ENCODE results near the gene ERVV-1. TPM values are rescaled to one million over a fixed set of nuclear protein-coding genes. Genes with fewer than 3 reads are reported as not detected.
"Not testable (repeated sequence)": the region's sequence is repeated elsewhere in the genome, so short reads cannot be mapped to it uniquely, and the experiment has no call there.

ERVV-1 gene, protein sequence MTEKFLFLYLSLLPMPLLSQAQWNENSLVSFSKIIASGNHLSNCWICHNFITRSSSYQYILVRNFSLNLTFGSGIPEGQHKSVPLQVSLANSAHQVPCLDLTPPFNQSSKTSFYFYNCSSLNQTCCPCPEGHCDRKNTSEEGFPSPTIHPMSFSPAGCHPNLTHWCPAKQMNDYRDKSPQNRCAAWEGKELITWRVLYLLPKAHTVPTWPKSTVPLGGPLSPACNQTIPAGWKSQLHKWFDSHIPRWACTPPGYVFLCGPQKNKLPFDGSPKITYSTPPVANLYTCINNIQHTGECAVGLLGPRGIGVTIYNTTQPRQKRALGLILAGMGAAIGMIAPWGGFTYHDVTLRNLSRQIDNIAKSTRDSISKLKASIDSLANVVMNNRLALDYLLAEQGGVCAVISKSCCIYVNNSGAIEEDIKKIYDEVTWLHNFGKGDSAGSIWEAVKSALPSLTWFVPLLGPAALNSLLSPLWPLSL
- total RNA-seq (0.05 TPM), polyA plus RNA-seq (0.14 TPM)
- long read RNA-seq, donor 1, result 0 reads
- long read RNA-seq, donor 2, result 0 reads
- long read RNA-seq, donor 3, result 0 reads
- long read RNA-seq, donor 4, result 0 reads
- long read RNA-seq, donor 5, result 0 reads
- long read RNA-seq, donor 6, result 0 reads
- long read RNA-seq, donor 7, result 0 reads
- long read RNA-seq, donor 8, partial matches to known transcripts, result 0 of 1 reads
- long read RNA-seq, donor 8, other reads (novel, unspliced or antisense), result 0 of 1 reads
- long read RNA-seq, donor 9, result 0 reads
- long read RNA-seq, donor 10, result 0 reads

DNA sequence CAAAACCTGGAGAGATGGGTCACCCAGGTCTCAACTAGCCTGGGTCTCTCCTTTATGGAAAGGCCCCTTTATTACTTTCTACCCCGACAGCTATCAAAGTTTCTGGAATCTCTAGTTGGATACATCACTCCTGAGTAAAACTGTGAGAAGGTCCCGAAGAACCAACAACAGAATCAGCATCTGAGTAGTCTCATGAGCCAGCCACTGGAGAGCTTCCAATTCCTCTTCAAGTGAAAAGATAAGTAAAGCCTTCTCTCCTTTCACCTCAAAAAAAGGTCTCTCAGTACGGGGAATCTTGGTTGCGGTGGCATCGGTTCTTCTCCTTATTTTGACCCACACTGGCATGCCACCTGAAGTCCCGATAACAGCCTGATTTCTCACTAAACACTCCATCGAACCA is at the start of gene ERVV-1:
TSS of gene ERVV-1 (plus strand) at position 301 of the 400 bp plus-strand sequence. CDS start 170 bp downstream, outside the sequence.
- Histone ChIP-seq H3K27ac (ENCODE audit: low read depth in 1 of 2, low read length in 1 of 2) (no peak within 1 kb of the TSS), H3K36me3 (ENCODE audit: control insufficient read depth in 2 of 2, insufficient read depth in 2 of 2, low read length in 1 of 2) (no peaks in the 10 kb centered on the region), H3K4me3 (ENCODE audit: low read length in 2 of 2) (no peak within 1 kb of the TSS), H3K4me1 (ENCODE audit: control insufficient read depth in 2 of 2, insufficient read depth in 2 of 2, low read length in 2 of 2) (no peaks in the 10 kb centered on the region), H3K9me3 (ENCODE audit: control insufficient read depth in 2 of 2, insufficient read depth in 1 of 2, low read length in 1 of 2) (peaks cover 2 to 31% of the 10 kb centered on the region in 2 donors), H3K27me3 (ENCODE audit: control insufficient read depth in 2 of 2, insufficient read depth in 1 of 2, low read length in 1 of 2) (no peaks in the 10 kb centered on the region)
- no peak for DNase-seq (ENCODE audit: low read depth in 6 of 9, low spot score in 9 of 9)
- WGBS, result 95% methylated on average over 7 of the region's 7 CpGs

DNA sequence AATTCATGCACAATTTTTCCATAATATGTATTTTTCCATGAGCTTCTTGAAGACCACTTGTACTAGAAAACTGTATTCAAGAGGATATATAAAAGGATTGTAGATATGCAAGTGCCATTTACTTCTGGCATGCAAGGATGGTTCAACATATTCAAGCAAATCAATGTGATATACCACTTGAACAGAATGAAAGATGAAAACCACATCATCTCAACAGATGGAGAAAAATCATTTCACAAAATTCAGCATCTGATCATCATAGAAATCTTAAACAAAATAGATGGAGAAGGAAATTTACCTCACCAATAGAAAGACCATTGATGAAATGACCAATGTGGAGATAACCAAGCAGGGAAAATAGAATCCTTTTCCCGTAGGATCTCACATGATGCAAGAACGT is 45.9 kb upstream of the ERVV-1 start:
- no peak overlapping the region for H3K27ac ChIP-seq (ENCODE audit: low read depth in 1 of 2, low read length in 1 of 2)
- H3K4me1 ChIP-seq (ENCODE audit: control insufficient read depth in 2 of 2, insufficient read depth in 2 of 2, low read length in 2 of 2), result peaks cover 2 to 7% of the 10 kb centered on the region in 2 donors
- no peaks in the 10 kb centered on the region for H3K27me3 ChIP-seq (ENCODE audit: control insufficient read depth in 2 of 2, insufficient read depth in 1 of 2, low read length in 1 of 2)
- H3K36me3 ChIP-seq (ENCODE audit: control insufficient read depth in 2 of 2, insufficient read depth in 2 of 2, low read length in 1 of 2), result no peaks in the 10 kb centered on the region
- H3K4me3 ChIP-seq (ENCODE audit: low read length in 2 of 2), result no peak overlapping the region
- 97% methylated on average over 2 of the region's 2 CpGs for WGBS
- no peak for DNase-seq (ENCODE audit: low read depth in 6 of 9, low spot score in 9 of 9)
- H3K9me3 ChIP-seq (ENCODE audit: control insufficient read depth in 2 of 2, insufficient read depth in 1 of 2, low read length in 1 of 2), result no peaks in the 10 kb centered on the region

DNA sequence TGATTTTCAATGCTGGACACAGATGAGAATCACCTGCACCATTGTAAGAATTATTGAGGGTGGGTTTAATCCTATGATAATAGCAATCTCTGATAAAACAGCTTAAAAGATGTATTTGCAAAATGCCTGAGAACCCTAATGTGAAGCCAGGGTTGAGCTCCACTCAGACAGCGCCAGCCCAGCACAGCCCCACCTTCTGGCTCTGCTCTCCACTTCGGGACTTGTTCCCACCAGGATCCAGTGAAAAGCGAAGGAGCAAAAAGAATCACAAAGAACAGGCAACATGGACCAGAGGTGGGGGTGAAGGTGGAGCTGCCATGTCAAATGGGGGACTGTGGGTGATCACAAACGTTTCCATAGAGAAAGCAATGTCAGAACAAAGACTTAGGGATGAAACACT is 32.4 kb upstream of the ERVV-1 start:
- no peak for DNase-seq (ENCODE audit: low read depth in 6 of 9, low spot score in 9 of 9)
- WGBS, result 82% methylated on average over 4 of the region's 4 CpGs
- H3K27me3 ChIP-seq (ENCODE audit: control insufficient read depth in 2 of 2, insufficient read depth in 1 of 2, low read length in 1 of 2), result no peaks in the 10 kb centered on the region
- H3K4me3 ChIP-seq (ENCODE audit: low read length in 2 of 2), result no peak overlapping the region
- H3K4me1 ChIP-seq (ENCODE audit: control insufficient read depth in 2 of 2, insufficient read depth in 2 of 2, low read length in 2 of 2), result no peaks in the 10 kb centered on the region
- H3K36me3 ChIP-seq (ENCODE audit: control insufficient read depth in 2 of 2, insufficient read depth in 2 of 2, low read length in 1 of 2), result no peaks in the 10 kb centered on the region
- no peak overlapping the region for H3K27ac ChIP-seq (ENCODE audit: low read depth in 1 of 2, low read length in 1 of 2)
- peaks cover 0 to 12% of the 10 kb centered on the region in 2 donors for H3K9me3 ChIP-seq (ENCODE audit: control insufficient read depth in 2 of 2, insufficient read depth in 1 of 2, low read length in 1 of 2)

DNA sequence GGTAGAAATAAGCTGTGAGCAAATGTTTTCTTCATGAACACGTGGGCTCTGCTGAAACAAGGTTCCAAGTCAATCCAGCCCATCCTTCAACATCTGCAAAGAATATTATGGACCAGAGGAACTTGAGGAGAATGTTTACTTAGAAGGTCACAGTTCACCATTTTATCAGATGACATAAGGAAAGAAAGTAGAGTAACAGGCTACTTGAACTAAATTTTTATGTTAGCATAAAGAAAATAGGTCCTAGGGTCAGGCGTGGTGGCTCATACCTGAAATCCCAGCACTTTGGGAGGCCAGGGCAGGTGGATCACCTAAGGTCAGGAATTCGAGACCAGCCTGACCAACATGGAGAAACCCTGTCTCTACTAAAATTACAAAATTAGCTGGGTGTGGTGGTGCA is 30.6 kb upstream of the ERVV-1 start:
- WGBS, result 91% methylated on average over 3 of the region's 3 CpGs
- H3K27me3 ChIP-seq (ENCODE audit: control insufficient read depth in 2 of 2, insufficient read depth in 1 of 2, low read length in 1 of 2); H3K4me1 ChIP-seq (ENCODE audit: control insufficient read depth in 2 of 2, insufficient read depth in 2 of 2, low read length in 2 of 2); H3K27ac ChIP-seq (ENCODE audit: low read depth in 1 of 2, low read length in 1 of 2); H3K36me3 ChIP-seq (ENCODE audit: control insufficient read depth in 2 of 2, insufficient read depth in 2 of 2, low read length in 1 of 2); H3K4me3 ChIP-seq (ENCODE audit: low read length in 2 of 2); DNase-seq (ENCODE audit: low read depth in 6 of 9, low spot score in 9 of 9): not testable (repeated sequence)
- peaks cover 0 to 15% of the 10 kb centered on the region in 2 donors for H3K9me3 ChIP-seq (ENCODE audit: control insufficient read depth in 2 of 2, insufficient read depth in 1 of 2, low read length in 1 of 2)

GRCh38 chr19:52987221-52987620 is 26.5 kb upstream of the ERVV-1 start:
- 96% methylated on average over 4 of the region's 4 CpGs for WGBS
- H3K27ac ChIP-seq (ENCODE audit: low read depth in 1 of 2, low read length in 1 of 2), result no peak overlapping the region
- peaks cover 0 to under 1% of the 10 kb centered on the region in 2 donors for H3K4me1 ChIP-seq (ENCODE audit: control insufficient read depth in 2 of 2, insufficient read depth in 2 of 2, low read length in 2 of 2)
- no peak for DNase-seq (ENCODE audit: low read depth in 6 of 9, low spot score in 9 of 9)
- peaks cover 0 to 18% of the 10 kb centered on the region in 2 donors for H3K9me3 ChIP-seq (ENCODE audit: control insufficient read depth in 2 of 2, insufficient read depth in 1 of 2, low read length in 1 of 2)
- peaks cover 0 to 5% of the 10 kb centered on the region in 2 donors for H3K36me3 ChIP-seq (ENCODE audit: control insufficient read depth in 2 of 2, insufficient read depth in 2 of 2, low read length in 1 of 2)
- H3K27me3 ChIP-seq (ENCODE audit: control insufficient read depth in 2 of 2, insufficient read depth in 1 of 2, low read length in 1 of 2), result peaks cover 0 to 2% of the 10 kb centered on the region in 2 donors
- no peak overlapping the region for H3K4me3 ChIP-seq (ENCODE audit: low read length in 2 of 2)

DNA sequence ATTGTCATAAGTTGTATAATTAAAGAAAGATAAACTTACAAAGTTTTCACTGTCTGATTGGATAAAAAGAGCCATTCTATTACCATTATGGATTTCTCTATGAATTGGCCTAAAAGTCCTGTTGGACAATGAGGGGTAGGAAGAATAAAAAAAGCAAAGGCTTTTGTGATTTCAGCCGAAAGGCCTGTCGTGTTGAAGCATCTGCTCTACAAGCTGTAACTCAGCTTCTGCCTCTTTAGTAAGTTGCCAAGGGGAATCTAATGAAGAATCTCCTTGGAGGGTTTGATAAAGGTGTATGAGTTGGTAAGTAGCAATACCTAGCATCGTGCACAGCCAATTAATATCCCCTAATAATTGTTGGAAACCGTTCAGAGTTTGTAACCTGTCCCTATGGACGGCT is 25.2 kb upstream of the ERVV-1 start:
- 96% methylated on average over 5 of the region's 5 CpGs for WGBS
- no peak for DNase-seq (ENCODE audit: low read depth in 6 of 9, low spot score in 9 of 9)
- H3K36me3 ChIP-seq (ENCODE audit: control insufficient read depth in 2 of 2, insufficient read depth in 2 of 2, low read length in 1 of 2), result peaks cover 0 to 5% of the 10 kb centered on the region in 2 donors
- no peak overlapping the region for H3K4me3 ChIP-seq (ENCODE audit: low read length in 2 of 2)
- H3K27ac ChIP-seq (ENCODE audit: low read depth in 1 of 2, low read length in 1 of 2), result no peak overlapping the region
- H3K27me3 ChIP-seq (ENCODE audit: control insufficient read depth in 2 of 2, insufficient read depth in 1 of 2, low read length in 1 of 2), result peaks cover 0 to 11% of the 10 kb centered on the region in 2 donors
- peaks cover 0 to 21% of the 10 kb centered on the region in 2 donors for H3K9me3 ChIP-seq (ENCODE audit: control insufficient read depth in 2 of 2, insufficient read depth in 1 of 2, low read length in 1 of 2)
- H3K4me1 ChIP-seq (ENCODE audit: control insufficient read depth in 2 of 2, insufficient read depth in 2 of 2, low read length in 2 of 2), result peaks cover 3 to 8% of the 10 kb centered on the region in 2 donors

DNA sequence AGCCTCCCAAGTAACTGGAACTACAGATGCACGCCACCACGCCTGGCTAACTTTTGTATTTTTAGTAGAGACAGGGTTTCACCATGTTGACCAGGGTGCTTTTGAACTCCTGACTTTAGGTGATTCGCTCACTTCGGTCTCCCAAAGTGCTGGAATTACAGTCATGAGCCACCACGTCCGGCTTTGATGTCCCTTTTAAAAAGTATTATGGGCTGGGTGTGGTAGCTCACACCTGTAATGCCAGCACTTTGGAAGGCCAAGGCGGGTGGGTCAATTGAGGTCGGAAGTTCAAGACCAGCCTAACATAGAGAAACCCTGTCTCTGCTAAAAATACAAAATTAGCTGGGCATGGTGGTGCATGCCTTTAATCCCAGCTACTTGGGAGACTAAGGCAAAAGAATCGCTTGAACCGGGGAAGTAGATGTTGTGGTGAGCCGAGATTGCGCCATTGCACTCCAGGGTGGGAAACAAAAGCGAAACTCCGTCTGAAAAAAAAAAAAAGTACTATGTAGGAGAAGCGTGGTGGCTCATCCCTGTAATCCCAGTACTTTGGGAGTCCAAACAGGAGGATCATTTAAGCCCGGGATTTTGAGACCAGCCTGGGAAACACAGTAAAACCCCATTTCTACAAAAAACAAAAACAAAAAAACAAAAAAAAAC is 22.8 kb upstream of the ERVV-1 start:
- 92% methylated on average over 16 of the region's 16 CpGs for WGBS
- peaks cover 0 to 32% of the 10 kb centered on the region in 2 donors for H3K9me3 ChIP-seq (ENCODE audit: control insufficient read depth in 2 of 2, insufficient read depth in 1 of 2, low read length in 1 of 2)

GRCh38 chr19:52991484-52991883 is 22.2 kb upstream of the ERVV-1 start:
- Histone ChIP-seq H3K27me3 (ENCODE audit: control insufficient read depth in 2 of 2, insufficient read depth in 1 of 2, low read length in 1 of 2) (peaks cover 0 to 11% of the 10 kb centered on the region in 2 donors), H3K4me1 (ENCODE audit: control insufficient read depth in 2 of 2, insufficient read depth in 2 of 2, low read length in 2 of 2) (peaks cover 3 to 12% of the 10 kb centered on the region in 2 donors), H3K36me3 (ENCODE audit: control insufficient read depth in 2 of 2, insufficient read depth in 2 of 2, low read length in 1 of 2) (peaks cover 0 to 4% of the 10 kb centered on the region in 2 donors), H3K4me3 (ENCODE audit: low read length in 2 of 2) (no peak overlapping the region), H3K9me3 (ENCODE audit: control insufficient read depth in 2 of 2, insufficient read depth in 1 of 2, low read length in 1 of 2) (peaks cover 0 to 36% of the 10 kb centered on the region in 2 donors), H3K27ac (ENCODE audit: low read depth in 1 of 2, low read length in 1 of 2) (no peak overlapping the region)
- WGBS, result 71% methylated on average over 2 of the region's 2 CpGs
- no peak for DNase-seq (ENCODE audit: low read depth in 6 of 9, low spot score in 9 of 9)

More for the DNA sequence above, 22.8 kb upstream of the ERVV-1 start:
- no peak for DNase-seq (ENCODE audit: low read depth in 6 of 9, low spot score in 9 of 9)
- Histone ChIP-seq H3K27me3 (ENCODE audit: control insufficient read depth in 2 of 2, insufficient read depth in 1 of 2, low read length in 1 of 2) (peaks cover 0 to 11% of the 10 kb centered on the region in 2 donors), H3K4me1 (ENCODE audit: control insufficient read depth in 2 of 2, insufficient read depth in 2 of 2, low read length in 2 of 2) (peaks cover 3 to 12% of the 10 kb centered on the region in 2 donors), H3K4me3 (ENCODE audit: low read length in 2 of 2) (no peak overlapping the region), H3K36me3 (ENCODE audit: control insufficient read depth in 2 of 2, insufficient read depth in 2 of 2, low read length in 1 of 2) (peaks cover 0 to 5% of the 10 kb centered on the region in 2 donors), H3K27ac (ENCODE audit: low read depth in 1 of 2, low read length in 1 of 2) (no peak overlapping the region)

Measured in thymus (tissue), 14 donors.